Measurements from ENCODE around the gene CCDC192. TPM values are rescaled to one million over a fixed set of nuclear protein-coding genes. Genes with fewer than 3 reads are reported as not detected.

Gene CCDC192
- total RNA-seq, 1 donor from 2014 or later = not detected

- no peak for DNase-seq (ENCODE audit: low spot score)
Measured at GRCh38 chr5:127957701-127958239, 254.6 kb downstream of the CCDC192 start.

GRCh38 chr5:127958421-127959011, 255.3 kb downstream of the CCDC192 start:
- no peak for DNase-seq (ENCODE audit: low spot score)

- peak; percentile 80 for DNase-seq (ENCODE audit: low spot score)
Measured at GRCh38 chr5:127959152-127959764, 256.1 kb downstream of the CCDC192 start.

- DNase-seq (ENCODE audit: low spot score) = no peak
Measured at GRCh38 chr5:127960270-127960691, 257.1 kb downstream of the CCDC192 start.

GRCh38 chr5:127961006-127961762, 258.0 kb downstream of the CCDC192 start:
- no peak for DNase-seq (ENCODE audit: low spot score)

GRCh38 chr5:127961763-127962145, 258.6 kb downstream of the CCDC192 start:
- no peak for DNase-seq (ENCODE audit: low spot score)

- DNase-seq (ENCODE audit: low spot score) = no peak
Measured at GRCh38 chr5:127962491-127962890, 259.3 kb downstream of the CCDC192 start.

- no peak for DNase-seq (ENCODE audit: low spot score)
Measured at GRCh38 chr5:127963233-127963632, 260.0 kb downstream of the CCDC192 start.

DNA sequence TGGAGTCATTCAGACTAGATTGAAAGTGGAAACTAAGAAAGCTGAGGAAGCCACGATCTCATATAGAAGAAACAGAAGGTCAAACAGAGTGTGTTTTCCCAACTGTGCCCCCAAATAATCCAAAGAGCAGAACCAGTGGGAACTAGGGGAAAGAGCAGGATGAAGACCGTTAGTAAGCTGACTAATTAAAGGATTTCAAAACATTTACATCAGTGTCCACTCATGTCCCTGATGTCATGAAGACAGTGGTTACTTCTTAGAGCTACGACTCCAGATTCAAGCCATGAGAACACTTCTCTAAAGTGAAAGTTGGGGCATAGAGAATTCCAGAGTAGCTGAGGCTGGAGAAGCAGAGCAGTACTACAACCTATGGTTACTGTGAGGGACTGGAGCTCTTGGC, 260.7 kb downstream of the CCDC192 start:
- DNase-seq (ENCODE audit: low spot score) = no peak

GRCh38 chr5:127967323-127967982, 264.3 kb downstream of the CCDC192 start:
- DNase-seq (ENCODE audit: low spot score) = no peak

DNA sequence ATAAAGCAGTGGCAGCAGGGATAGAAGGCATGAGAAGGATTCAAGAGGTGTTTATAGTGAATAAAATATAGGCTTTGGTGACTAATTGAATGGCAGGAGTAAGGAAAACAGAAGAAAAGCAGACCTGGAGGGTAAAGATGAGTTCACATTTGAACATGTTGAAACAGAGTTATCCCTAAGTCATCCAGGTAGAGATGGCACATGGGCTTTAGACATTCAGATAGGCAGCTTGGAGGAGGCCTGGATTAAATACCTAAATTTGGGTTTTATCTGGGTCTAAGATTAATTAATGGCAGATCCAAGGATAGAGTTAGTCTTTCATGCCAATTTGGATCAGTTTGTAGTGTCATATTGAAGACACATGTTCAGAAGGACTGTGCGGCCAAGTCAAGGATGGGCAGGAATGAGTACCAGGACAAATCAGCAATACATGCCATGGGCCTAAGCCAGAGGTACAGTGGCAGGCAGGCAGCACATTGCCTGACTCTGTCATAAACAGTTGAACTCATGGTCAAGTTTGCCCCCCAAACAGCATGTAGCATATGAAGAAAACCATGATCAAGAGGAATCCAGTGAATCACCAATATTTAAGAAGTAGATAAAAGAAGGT, 264.9 kb downstream of the CCDC192 start:
- no peak for DNase-seq (ENCODE audit: low spot score)

GRCh38 chr5:127969002-127969401, 265.8 kb downstream of the CCDC192 start:
- no peak for DNase-seq (ENCODE audit: low spot score)

DNA sequence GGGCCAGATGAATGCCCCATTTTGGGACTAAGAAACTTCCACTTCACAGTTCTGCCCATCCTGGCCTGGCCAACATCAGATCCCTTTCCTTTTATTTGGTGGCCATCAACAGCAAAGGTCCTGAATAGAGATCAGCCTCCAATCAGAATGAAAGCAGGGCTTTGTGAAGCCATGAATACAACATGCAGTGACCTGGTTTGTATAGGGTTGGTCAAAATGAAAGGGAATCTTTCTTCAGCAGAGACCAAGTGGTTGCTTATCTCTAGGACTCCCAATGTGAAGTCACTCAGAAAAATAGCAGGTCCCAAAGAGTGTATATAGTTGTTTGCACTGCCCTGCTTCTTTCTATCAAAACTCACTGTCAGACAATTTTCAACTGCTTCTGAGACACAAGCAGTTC, 266.5 kb downstream of the CCDC192 start:
- DNase-seq (ENCODE audit: low spot score) = no peak

- DNase-seq (ENCODE audit: low spot score) = no peak
Measured at GRCh38 chr5:127970081-127970480, 266.9 kb downstream of the CCDC192 start.

DNA sequence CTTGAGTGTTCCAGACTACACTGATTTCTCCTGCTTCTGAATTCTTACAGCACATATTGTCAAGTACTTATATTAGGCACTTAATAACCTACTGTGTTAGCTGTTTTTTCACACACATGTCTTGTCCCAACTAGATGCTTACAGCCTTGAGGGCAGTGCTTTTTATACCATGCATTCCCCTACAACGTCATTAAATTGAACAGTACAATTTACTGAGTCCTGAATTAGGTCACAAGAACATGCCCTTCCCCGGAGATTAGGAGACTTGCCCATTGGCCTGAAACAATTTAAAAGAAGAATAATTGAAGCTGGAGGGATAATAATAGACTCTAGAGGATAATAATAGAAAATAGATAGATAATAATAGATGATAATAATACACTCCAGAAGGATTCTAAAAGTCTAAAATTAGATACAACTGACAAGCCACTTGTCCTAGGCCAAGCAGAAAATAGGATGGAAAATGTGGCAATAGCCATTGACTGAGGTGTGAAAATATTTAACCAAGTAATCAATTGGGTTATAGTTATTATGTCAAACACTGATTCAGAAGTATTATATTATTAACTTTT, 267.7 kb downstream of the CCDC192 start:
- no peak for DNase-seq (ENCODE audit: low spot score)

DNA sequence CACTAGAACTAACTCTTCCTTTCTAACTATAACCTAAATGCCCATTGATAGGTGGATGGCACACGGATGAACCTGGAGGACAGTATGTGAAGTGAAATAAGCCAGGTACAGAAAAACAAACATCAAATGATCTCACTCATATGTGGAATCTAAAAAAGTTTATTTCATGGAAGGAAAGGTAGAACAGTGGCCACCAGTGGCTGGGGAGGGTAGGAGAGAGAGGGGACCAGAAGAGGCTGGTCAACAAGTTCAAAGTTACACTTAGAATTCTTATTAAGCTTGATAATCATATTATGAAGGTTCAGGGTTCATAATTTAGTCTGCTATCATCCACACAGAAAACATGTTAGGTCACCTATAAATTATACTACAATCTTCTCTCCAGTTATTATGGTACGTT, 272.8 kb downstream of the CCDC192 start:
- no peak for DNase-seq (ENCODE audit: low spot score)

DNA sequence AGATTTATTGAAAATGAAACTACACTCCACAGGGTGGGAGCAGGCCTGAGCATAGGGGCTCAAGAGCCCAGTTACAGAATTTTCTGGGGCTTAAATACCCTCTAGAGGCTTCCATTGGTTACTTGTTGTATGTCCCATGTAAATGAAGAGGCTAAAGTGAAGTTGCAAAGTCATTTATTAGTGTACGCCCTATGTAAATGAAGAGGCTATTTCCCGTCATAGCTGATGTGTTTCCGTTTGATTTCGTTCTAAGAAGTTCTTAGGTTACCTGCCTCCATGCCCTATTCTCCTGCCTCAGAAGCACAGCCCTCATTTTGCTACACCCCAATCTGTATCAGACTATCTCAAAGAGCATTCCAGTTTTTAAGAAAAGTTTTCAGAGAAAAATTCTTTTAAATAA, 273.3 kb downstream of the CCDC192 start:
- DNase-seq (ENCODE audit: low spot score) = no peak

DNA sequence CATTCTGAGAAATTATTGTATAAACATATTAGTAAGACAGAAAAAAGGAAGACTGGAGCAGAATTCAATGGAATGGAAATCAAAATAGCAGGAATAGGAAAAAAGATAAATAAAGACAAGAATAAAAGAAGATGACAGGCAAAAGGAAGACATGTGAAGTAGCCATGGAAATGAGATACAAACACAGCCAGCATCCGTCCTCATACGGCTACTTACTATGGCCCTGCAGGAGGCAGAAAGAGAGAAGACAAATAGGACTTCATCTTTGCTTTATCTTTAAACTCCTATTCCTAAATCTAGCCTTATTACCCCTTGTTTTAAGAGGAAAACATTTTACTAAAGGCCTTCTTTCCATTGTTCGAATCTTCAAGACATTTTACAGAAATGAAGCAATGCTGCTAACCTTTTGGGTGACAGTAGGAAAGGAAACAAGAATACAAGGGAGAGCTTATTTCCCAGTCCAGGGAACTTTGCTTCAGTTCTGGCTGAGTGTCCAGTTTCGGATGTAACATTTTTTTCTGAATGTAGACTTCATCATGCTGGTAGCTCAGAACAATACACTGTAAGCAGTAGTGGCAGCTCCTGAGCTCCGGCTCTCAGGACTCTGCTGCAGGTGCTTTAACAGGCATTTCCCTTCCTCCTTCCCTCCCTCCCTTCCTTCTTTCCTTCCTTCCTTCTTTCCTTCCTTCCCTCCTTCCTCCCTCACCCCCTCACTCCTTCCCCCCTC, 274.0 kb downstream of the CCDC192 start:
- no peak for DNase-seq (ENCODE audit: low spot score)

GRCh38 chr5:127978738-127979300, 275.6 kb downstream of the CCDC192 start:
- no peak for DNase-seq (ENCODE audit: low spot score)

- no peak for DNase-seq (ENCODE audit: low spot score)
Measured at GRCh38 chr5:127979475-127979874, 276.3 kb downstream of the CCDC192 start.
